HG03159 (cell line): ENCODE data around the gene BSPRY.
"Not testable (repeated sequence)": the region's sequence is repeated elsewhere in the genome, so short reads cannot be mapped to it uniquely, and the experiment has no call there.

Source experiments
- ATAC-seq: cut with Tn5 transposase; IDR thresholded peaks from one replicate; pipeline ENCODE4 v1.9.1; 2021; ENCODE audit warnings: mild to moderate bottlenecking, moderate library complexity; ENCODE audit not compliant: unreplicated experiment

Gene BSPRY

GRCh38 chr9:113368982-113369854, 19.9 kb downstream of the BSPRY start:
- no peak for ATAC-seq

- ATAC-seq: no peak
These were observed 20.5 kb downstream of the BSPRY start for GRCh38 chr9:113369855-113370140.

- ATAC-seq: no peak
These were observed 21.5 kb downstream of the BSPRY start for GRCh38 chr9:113370806-113371325.

- no peak for ATAC-seq
These were observed 22.7 kb downstream of the BSPRY start for GRCh38 chr9:113372059-113372458.

GRCh38 chr9:113373256-113373655, 23.9 kb downstream of the BSPRY start:
- no peak for ATAC-seq

- no peak for ATAC-seq
These were observed 24.5 kb downstream of the BSPRY start for GRCh38 chr9:113373676-113374392.

- no peak for ATAC-seq
These were observed 26.0 kb downstream of the BSPRY start for GRCh38 chr9:113375057-113376023.

- ATAC-seq: peak; percentile 66
These were observed 27.6 kb downstream of the BSPRY start, which contains the start of gene HDHD3 for GRCh38 chr9:113376634-113377567. Gene HDHD3 (minus strand): TSS chr9:113376986. CDS start chr9:113374354, 2,632 bp downstream.

GRCh38 chr9:113379094-113379828, 29.9 kb downstream of the BSPRY start:
- ATAC-seq: not testable (repeated sequence)

GRCh38 chr9:113379829-113380210, 30.5 kb downstream of the BSPRY start:
- not testable (repeated sequence) for ATAC-seq

- peak; percentile 47 for ATAC-seq
These were observed 31.6 kb downstream of the BSPRY start for GRCh38 chr9:113380869-113381378.

- ATAC-seq: not testable (repeated sequence)
These were observed 32.1 kb downstream of the BSPRY start for GRCh38 chr9:113381441-113381840.

GRCh38 chr9:113381909-113382411, 32.6 kb downstream of the BSPRY start:
- no peak for ATAC-seq

GRCh38 chr9:113386571-113387393, 37.4 kb downstream of the BSPRY start:
- no peak for ATAC-seq

GRCh38 chr9:113387560-113388230, 38.4 kb downstream of the BSPRY start:
- no peak for ATAC-seq

GRCh38 chr9:113388833-113389232, 39.5 kb downstream of the BSPRY start:
- ATAC-seq: no peak

- ATAC-seq: no peak
These were observed 40.1 kb downstream of the BSPRY start for GRCh38 chr9:113389451-113389850.
